Mesendoderm (in vitro differentiated cells): ENCODE results near the gene GPR150. TPM values are rescaled to one million over a fixed set of nuclear protein-coding genes. Genes with fewer than 3 reads are reported as not detected.

ENCODE experiments used
- DNase-seq: peaks from one replicate; pipeline ENCODE4 v3.0.0; 2013
- H2AK5ac ChIP-seq: 2 replicates; pipeline ENCODE4 v1.6.1; 2013; ENCODE audit warnings: low read length, inconsistent platforms
- H2BK120ac ChIP-seq: 2 replicates; pipeline ENCODE4 v1.6.1; 2013; ENCODE audit warnings: low read depth, mild to moderate bottlenecking, low read length, moderate library complexity, mixed read lengths
- H2BK15ac ChIP-seq: replicated peaks from 2 replicates; pipeline ENCODE4 v1.6.1; 2013; ENCODE audit warnings: low read depth, mild to moderate bottlenecking, moderate library complexity
- H2BK5ac ChIP-seq: 2 replicates; pipeline ENCODE4 v1.6.1; 2013; ENCODE audit warnings: low read length, inconsistent platforms
- H3K18ac ChIP-seq: 2 replicates; pipeline ENCODE4 v1.6.1; 2013; ENCODE audit warnings: mild to moderate bottlenecking, low read length, mixed read lengths
- H3K23ac ChIP-seq: one replicate; pipeline ENCODE4 v1.6.1; 2013; ENCODE audit warnings: low read length
- H3K27ac ChIP-seq: 2 replicates; pipeline ENCODE4 v1.5.1; 2013; ENCODE audit warnings: low read depth, mild to moderate bottlenecking, inconsistent platforms, low read length, moderate library complexity
- H3K27me3 ChIP-seq: 2 replicates; pipeline ENCODE4 v1.6.1; 2013; ENCODE audit warnings: low read length, control low read depth, mild to moderate bottlenecking, inconsistent platforms; ENCODE audit not compliant: insufficient read depth, poor library complexity
- H3K36me3 ChIP-seq: 2 replicates; pipeline ENCODE4 v1.6.1; 2013; ENCODE audit warnings: low read length, inconsistent platforms; ENCODE audit not compliant: control insufficient read depth, insufficient read depth
- H3K4ac ChIP-seq: one replicate; pipeline ENCODE4 v1.6.1; 2013; ENCODE audit warnings: low read depth, mild to moderate bottlenecking, low read length, moderate library complexity
- H3K4me1 ChIP-seq: 2 replicates; pipeline ENCODE4 v1.6.1; 2013; ENCODE audit warnings: low read depth, low read length, inconsistent platforms; ENCODE audit not compliant: control insufficient read depth
- H3K4me2 ChIP-seq: 2 replicates; pipeline ENCODE4 v1.6.1; 2013; ENCODE audit warnings: low read length
- H3K4me3 ChIP-seq: 2 replicates; pipeline ENCODE4 v1.5.1; 2013; ENCODE audit warnings: mild to moderate bottlenecking, low read length
- H3K56ac ChIP-seq: one replicate; pipeline ENCODE4 v1.6.1; 2013; ENCODE audit warnings: low read length
- H3K79me1 ChIP-seq: 2 replicates; pipeline ENCODE4 v1.6.1; 2013; ENCODE audit warnings: low read length, inconsistent platforms
- H3K79me2 ChIP-seq: 2 replicates; pipeline ENCODE4 v1.6.1; 2013; ENCODE audit warnings: mild to moderate bottlenecking, low read length; ENCODE audit not compliant: control insufficient read depth, insufficient read depth
- H3K9ac ChIP-seq: 2 replicates; pipeline ENCODE4 v1.6.1; 2013; ENCODE audit warnings: low read length, inconsistent platforms
- H4K5ac ChIP-seq: one replicate; pipeline ENCODE4 v1.6.1; 2013; ENCODE audit warnings: low read length
- H4K8ac ChIP-seq: one replicate; pipeline ENCODE4 v1.6.1; 2013; ENCODE audit warnings: low read depth, mild to moderate bottlenecking, control low read depth, low read length, moderate library complexity
- WGBS: extraction: QIAGEN DNeasy Blood & Tissue Kit; methylation state at CpG from one replicate; pipeline ENCODE4 v1.1.7; 2013; ENCODE audit warnings: low lambda C conversion rate, missing lambda C conversion rate; ENCODE audit not compliant: insufficient coverage; ENCODE audit errors: extremely low coverage; 5-methylcytosine and 5-hydroxymethylcytosine counted together
- polyA plus RNA-seq, 2 experiments: library from polyadenylated mRNA; stranded (reverse); fragments of 200-250 nt; gene quantifications; one replicate each; pipeline ENCODE4 v1.2.3, GENCODE V29; 2013

The GPR150 gene
- polyA plus RNA-seq (2013, experiment 1 of 2), result 0.03 TPM
- polyA plus RNA-seq (2013, experiment 2 of 2), result 0.06 TPM

DNA sequence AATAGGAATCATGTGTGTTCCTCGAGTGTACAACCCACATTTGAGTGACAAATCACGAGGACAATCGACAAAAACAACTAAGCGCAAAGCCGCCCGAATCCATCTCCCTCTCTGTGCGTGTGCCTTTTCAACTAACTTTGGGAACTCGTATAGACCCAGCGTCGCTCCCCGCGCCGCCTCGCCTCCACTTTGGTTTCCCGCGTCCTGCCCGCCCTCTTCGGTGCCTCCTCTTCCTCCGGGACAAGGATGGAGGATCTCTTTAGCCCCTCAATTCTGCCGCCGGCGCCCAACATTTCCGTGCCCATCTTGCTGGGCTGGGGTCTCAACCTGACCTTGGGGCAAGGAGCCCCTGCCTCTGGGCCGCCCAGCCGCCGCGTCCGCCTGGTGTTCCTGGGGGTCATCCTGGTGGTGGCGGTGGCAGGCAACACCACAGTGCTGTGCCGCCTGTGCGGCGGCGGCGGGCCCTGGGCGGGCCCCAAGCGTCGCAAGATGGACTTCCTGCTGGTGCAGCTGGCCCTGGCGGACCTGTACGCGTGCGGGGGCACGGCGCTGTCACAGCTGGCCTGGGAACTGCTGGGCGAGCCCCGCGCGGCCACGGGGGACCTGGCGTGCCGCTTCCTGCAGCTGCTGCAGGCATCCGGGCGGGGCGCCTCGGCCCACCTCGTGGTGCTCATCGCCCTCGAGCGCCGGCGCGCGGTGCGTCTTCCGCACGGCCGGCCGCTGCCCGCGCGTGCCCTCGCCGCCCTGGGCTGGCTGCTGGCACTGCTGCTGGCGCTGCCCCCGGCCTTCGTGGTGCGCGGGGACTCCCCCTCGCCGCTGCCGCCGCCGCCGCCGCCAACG is at the start of gene GPR150:
Gene GPR150, plus strand, starts transcription at position 58 of the 840 bp plus-strand sequence. Its CDS starts 189 bp downstream, at position 247.
- Histone ChIP-seq H3K79me1 (no peaks in the 10 kb centered on the region), H4K5ac (no peak within 1 kb of the TSS), H3K18ac (peak within 1 kb of the TSS; percentile 31), H2AK5ac (no peak within 1 kb of the TSS), H3K56ac (peak within 1 kb of the TSS; percentile 91), H2BK5ac (no peak within 1 kb of the TSS), H4K8ac (no peak within 1 kb of the TSS), H3K9ac (peak within 1 kb of the TSS; percentile 73), H3K79me2 (no peaks in the 10 kb centered on the region), H3K4me2 (peak within 1 kb of the TSS; percentile 87), H3K36me3 (no peaks in the 10 kb centered on the region), H3K23ac (peak within 1 kb of the TSS; percentile 37), H2BK120ac (no peak within 1 kb of the TSS), H3K27me3 (peaks cover 22% of the 10 kb centered on the region), H2BK15ac (no peak within 1 kb of the TSS), H3K4me1 (no peaks in the 10 kb centered on the region), H3K4ac (no peak within 1 kb of the TSS), H3K4me3 (peak within 1 kb of the TSS; percentile 22), H3K27ac (no peak within 1 kb of the TSS)
- WGBS, result no CpG with 5 or more reads among the region's 85 CpGs
- DNase-seq, result peak; percentile 57

DNA sequence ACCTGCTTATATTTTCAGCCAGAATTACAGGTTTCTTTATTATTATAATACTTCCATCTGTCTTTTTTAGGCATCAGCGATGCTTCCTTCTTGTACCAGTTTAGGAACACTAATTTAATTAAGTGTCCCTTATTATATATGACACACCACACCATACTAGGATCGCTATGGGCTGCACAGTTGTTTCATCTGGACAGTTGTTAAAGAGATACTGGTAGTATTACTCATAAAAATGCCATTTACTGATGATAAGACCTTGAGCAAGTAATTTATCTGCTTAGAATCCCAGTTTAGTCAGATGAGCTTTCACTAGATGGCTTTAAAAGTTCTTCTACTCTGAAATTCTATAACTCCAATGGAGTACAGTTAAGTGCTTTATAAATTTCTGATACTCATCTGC is 47.9 kb upstream of the GPR150 start:
- Histone ChIP-seq H3K4me3 (no peak overlapping the region), H3K79me1 (no peaks in the 10 kb centered on the region)
- no CpG with 5 or more reads among the region's 2 CpGs for WGBS

DNA sequence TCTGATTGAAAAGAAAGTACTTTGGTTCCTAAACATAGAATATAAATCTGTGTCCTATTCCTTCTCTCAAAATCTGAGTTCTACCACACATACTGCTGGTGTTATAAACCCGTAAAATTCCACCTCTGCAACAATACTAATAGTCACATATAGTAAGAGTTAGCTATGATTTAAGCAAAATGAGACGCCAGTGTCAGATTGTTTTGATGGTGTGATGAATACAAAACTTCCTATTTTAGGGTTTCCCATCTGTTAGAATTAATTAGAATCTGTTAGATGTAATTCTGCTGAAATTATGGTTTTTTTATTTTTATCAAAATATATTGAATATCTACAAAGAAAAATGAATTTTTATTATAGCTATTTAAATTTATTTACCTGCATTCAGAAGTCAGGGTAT is 38.3 kb upstream of the GPR150 start:
- H3K27ac ChIP-seq, result no peak overlapping the region
- H3K36me3 ChIP-seq, result no peaks in the 10 kb centered on the region

More for the DNA sequence above, 47.9 kb upstream of the GPR150 start:
- Histone ChIP-seq H3K79me2 (no peaks in the 10 kb centered on the region), H3K56ac (no peak overlapping the region), H3K18ac (no peak overlapping the region), H3K27me3 (no peaks in the 10 kb centered on the region), H4K8ac (no peak overlapping the region), H2BK120ac (no peak overlapping the region), H4K5ac (no peak overlapping the region), H3K27ac (no peak overlapping the region), H2BK5ac (no peak overlapping the region), H3K23ac (no peak overlapping the region), H2BK15ac (no peak overlapping the region), H3K4me1 (no peaks in the 10 kb centered on the region), H3K4me2 (no peak overlapping the region), H3K36me3 (no peaks in the 10 kb centered on the region), H2AK5ac (no peak overlapping the region), H3K4ac (no peak overlapping the region), H3K9ac (no peak overlapping the region)
- no peak for DNase-seq

DNA sequence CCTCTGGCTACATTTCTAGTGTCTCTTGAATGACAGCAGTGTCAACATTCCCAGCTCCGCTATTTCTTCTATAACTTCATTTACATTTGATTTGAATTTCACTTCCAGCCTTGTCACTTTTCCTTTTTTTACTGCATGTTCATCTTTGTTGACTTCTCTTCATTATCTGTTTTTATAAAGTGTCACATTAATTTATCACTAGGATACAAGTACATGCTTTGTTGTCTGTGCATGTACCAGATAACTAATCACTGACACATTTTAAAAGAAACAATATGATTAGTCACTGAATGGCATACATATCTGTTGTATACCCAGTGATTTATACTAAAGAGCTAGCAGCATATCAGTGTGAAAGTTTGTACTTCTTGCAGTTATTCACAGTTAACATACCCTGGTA is 35.9 kb upstream of the GPR150 start:
- Histone ChIP-seq H4K5ac (no peak overlapping the region), H2BK5ac (no peak overlapping the region), H3K18ac (no peak overlapping the region), H3K4me2 (no peak overlapping the region), H4K8ac (no peak overlapping the region), H3K9ac (no peak overlapping the region), H2BK15ac (no peak overlapping the region), H3K4ac (no peak overlapping the region), H2AK5ac (no peak overlapping the region), H3K79me2 (no peaks in the 10 kb centered on the region), H2BK120ac (no peak overlapping the region), H3K4me3 (no peak overlapping the region), H3K27ac (no peak overlapping the region), H3K27me3 (no peaks in the 10 kb centered on the region), H3K79me1 (no peaks in the 10 kb centered on the region), H3K56ac (no peak overlapping the region), H3K23ac (no peak overlapping the region), H3K36me3 (no peaks in the 10 kb centered on the region), H3K4me1 (no peaks in the 10 kb centered on the region)
- DNase-seq, result no peak
- WGBS, result no CpG with 5 or more reads among the region's 1 CpG

More for the DNA sequence above, 38.3 kb upstream of the GPR150 start:
- Histone ChIP-seq H3K18ac (no peak overlapping the region), H2BK5ac (no peak overlapping the region), H3K9ac (no peak overlapping the region), H3K23ac (no peak overlapping the region), H3K4me3 (no peak overlapping the region), H3K27me3 (no peaks in the 10 kb centered on the region), H3K4me1 (no peaks in the 10 kb centered on the region), H4K8ac (no peak overlapping the region), H4K5ac (no peak overlapping the region), H3K79me1 (no peaks in the 10 kb centered on the region), H3K56ac (no peak overlapping the region), H3K4ac (no peak overlapping the region), H2AK5ac (no peak overlapping the region), H2BK120ac (no peak overlapping the region), H2BK15ac (no peak overlapping the region), H3K79me2 (no peaks in the 10 kb centered on the region), H3K4me2 (no peak overlapping the region)
- DNase-seq, result no peak
- WGBS, result no CpG with 5 or more reads among the region's 2 CpGs

DNA sequence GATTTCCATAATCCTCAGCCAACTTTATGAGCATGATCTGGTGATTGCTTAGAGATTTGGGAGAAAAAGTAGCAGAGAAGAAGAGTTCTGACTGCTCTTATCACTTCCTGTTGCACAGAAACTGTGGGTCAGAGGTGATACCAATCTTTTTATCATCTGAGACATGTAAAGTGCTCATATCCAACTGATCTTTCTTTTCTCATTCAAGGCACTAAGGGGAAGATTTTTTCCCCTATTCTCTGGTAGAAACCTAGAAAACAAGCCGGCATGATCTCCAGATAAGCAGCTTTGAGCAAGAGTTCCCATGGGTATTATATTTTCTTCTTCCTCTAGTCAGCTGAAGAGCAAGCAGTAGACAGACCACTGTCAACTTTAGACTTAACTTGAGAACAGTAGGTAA is 29.0 kb upstream of the GPR150 start:
- no peaks in the 10 kb centered on the region for H3K36me3 ChIP-seq
- H3K27ac ChIP-seq, result no peak overlapping the region

More for the DNA sequence above, 29.0 kb upstream of the GPR150 start:
- H4K5ac ChIP-seq, result no peak overlapping the region
- no CpG with 5 or more reads among the region's 1 CpG for WGBS
- no peak overlapping the region for H3K4ac ChIP-seq
- no peaks in the 10 kb centered on the region for H3K79me1 ChIP-seq
- no peak overlapping the region for H3K18ac ChIP-seq
- H2BK5ac ChIP-seq, result no peak overlapping the region
- H3K4me3 ChIP-seq, result no peak overlapping the region
- no peaks in the 10 kb centered on the region for H3K4me1 ChIP-seq
- no peaks in the 10 kb centered on the region for H3K79me2 ChIP-seq
- no peak overlapping the region for H2BK15ac ChIP-seq
- no peak overlapping the region for H3K56ac ChIP-seq
- H3K23ac ChIP-seq, result no peak overlapping the region
- no peak overlapping the region for H4K8ac ChIP-seq
- H3K4me2 ChIP-seq, result no peak overlapping the region
- H3K27me3 ChIP-seq, result no peaks in the 10 kb centered on the region
- H3K9ac ChIP-seq, result no peak overlapping the region
- no peak overlapping the region for H2AK5ac ChIP-seq
- H2BK120ac ChIP-seq, result no peak overlapping the region
- no peak for DNase-seq
